SU-DHL-6 (cell line): ENCODE data around the gene C6orf89.

ENCODE experiments used
- CTCF ChIP-seq: fragments of 200-600 bp; sonication (generic); IDR thresholded peaks from one replicate; pipeline ENCODE4 v1.5.1; 2017; ENCODE audit warnings: antibody characterized with exemption, mild to moderate bottlenecking, low read length, moderate library complexity; ENCODE audit not compliant: insufficient read depth, poor library complexity, severe bottlenecking
- EZH2phosphoT487 ChIP-seq: fragments of 200-600 bp; sonication (generic), shearing (Covaris generic); conservative IDR thresholded peaks from 2 replicates; pipeline ENCODE4 v1.6.1; 2018; ENCODE audit warnings: mild to moderate bottlenecking, antibody characterized with exemption, low read length, moderate library complexity, mixed read lengths

- TF ChIP-seq CTCF (no peak), EZH2phosphoT487 (no peak)
These were observed 4.4 kb downstream of the C6orf89 start for GRCh38 chr6:36890112-36890663.
